ENCODE measurements around the gene PET117. TPM values are rescaled to one million over a fixed set of nuclear protein-coding genes. Genes with fewer than 3 reads are reported as not detected.

PET117 gene
- polyA plus RNA-seq, 1 donor from 2014 or later: 39.0 TPM

GRCh38 chr20:18091623-18092022 lies 46.0 kb upstream of the PET117 start:
- Histone ChIP-seq H4K20me1 (ENCODE audit: insufficient read depth) (no peaks in the 10 kb centered on the region), H3K9me2 (ENCODE audit: insufficient read depth, low read length) (no peaks in the 10 kb centered on the region), H2AFZ (ENCODE audit: low read depth, low read length) (no peak overlapping the region), H3K27me3 (ENCODE audit: insufficient read depth, low read depth, low read length) (no peaks in the 10 kb centered on the region), H3K79me2 (replicated peaks; ENCODE audit: insufficient read depth, low read length) (no peaks in the 10 kb centered on the region), H3K4me3 (ENCODE audit: low read length) (no peak overlapping the region), H3K9me3 (ENCODE audit: low read length) (no peaks in the 10 kb centered on the region), H3K27ac (ENCODE audit: low read length) (no peak overlapping the region), H3K9ac (ENCODE audit: low read length) (no peak overlapping the region), H3F3A (ENCODE audit: insufficient read depth, low read length, poor library complexity, severe bottlenecking) (no peaks in the 10 kb centered on the region), H3K4me2 (ENCODE audit: low read length) (no peak overlapping the region), H3K36me3 (ENCODE audit: insufficient read depth, low read length) (no peaks in the 10 kb centered on the region)
- TF ChIP-seq SMC3 (conservative IDR thresholded peaks at IDR 0.05; ENCODE audit: poor library complexity): no peak

- no peaks in the 10 kb centered on the region for H3K79me2 ChIP-seq (replicated peaks; ENCODE audit: insufficient read depth, low read length)
- no peak overlapping the region for H3K9ac ChIP-seq (ENCODE audit: low read length)
- H3K4me3 ChIP-seq (ENCODE audit: low read length): no peak overlapping the region
- no peak for TF ChIP-seq REST (IDR thresholded peaks at IDR 0.05; ENCODE audit: borderline replicate concordance)
- TF ChIP-seq SMC3 (conservative IDR thresholded peaks at IDR 0.05; ENCODE audit: poor library complexity): no peak
- TF ChIP-seq CTCF (IDR thresholded peaks at IDR 0.05; ENCODE audit: poor library complexity, severe bottlenecking): no peak
- no peak for TF ChIP-seq EP300 (conservative IDR thresholded peaks at IDR 0.05; ENCODE audit: poor library complexity, severe bottlenecking)
- no peak for TF ChIP-seq RAD21 (conservative IDR thresholded peaks at IDR 0.05)
- no peak for TF ChIP-seq TAF1 (IDR thresholded peaks at IDR 0.05; ENCODE audit: low read depth)
- no peak for TF ChIP-seq EZH2 (IDR thresholded peaks at IDR 0.05; ENCODE audit: borderline replicate concordance, insufficient read depth, low read length, poor library complexity, severe bottlenecking)
- no peak for TF ChIP-seq POLR2AphosphoS5 (IDR thresholded peaks at IDR 0.05)
- no peak for TF ChIP-seq MXI1 (conservative IDR thresholded peaks at IDR 0.05; ENCODE audit: poor library complexity, severe bottlenecking)
- H3K9me2 ChIP-seq (ENCODE audit: insufficient read depth, low read length): no peaks in the 10 kb centered on the region
- no peaks in the 10 kb centered on the region for H4K20me1 ChIP-seq (ENCODE audit: insufficient read depth)
- no peak overlapping the region for H2AFZ ChIP-seq (ENCODE audit: low read depth, low read length)
- H3K27me3 ChIP-seq (ENCODE audit: insufficient read depth, low read depth, low read length): no peaks in the 10 kb centered on the region
- no peak overlapping the region for H3K4me2 ChIP-seq (ENCODE audit: low read length)
- no peaks in the 10 kb centered on the region for H3F3A ChIP-seq (ENCODE audit: insufficient read depth, low read length, poor library complexity, severe bottlenecking)
- H3K36me3 ChIP-seq (ENCODE audit: insufficient read depth, low read length): no peaks in the 10 kb centered on the region
- no peaks in the 10 kb centered on the region for H3K9me3 ChIP-seq (ENCODE audit: low read length)
- no peak overlapping the region for H3K27ac ChIP-seq (ENCODE audit: low read length)
Measured at GRCh38 chr20:18092890-18093289, 44.8 kb upstream of the PET117 start.

- Histone ChIP-seq H3K9me3 (ENCODE audit: low read length) (no peaks in the 10 kb centered on the region), H3F3A (ENCODE audit: insufficient read depth, low read length, poor library complexity, severe bottlenecking) (no peaks in the 10 kb centered on the region), H3K4me2 (ENCODE audit: low read length) (no peak overlapping the region), H3K27me3 (ENCODE audit: insufficient read depth, low read depth, low read length) (no peaks in the 10 kb centered on the region), H3K79me2 (replicated peaks; ENCODE audit: insufficient read depth, low read length) (no peaks in the 10 kb centered on the region), H3K9me2 (ENCODE audit: insufficient read depth, low read length) (no peaks in the 10 kb centered on the region), H2AFZ (ENCODE audit: low read depth, low read length) (no peak overlapping the region), H3K9ac (ENCODE audit: low read length) (no peak overlapping the region), H3K4me3 (ENCODE audit: low read length) (no peak overlapping the region), H4K20me1 (ENCODE audit: insufficient read depth) (no peaks in the 10 kb centered on the region), H3K27ac (ENCODE audit: low read length) (no peak overlapping the region), H3K36me3 (ENCODE audit: insufficient read depth, low read length) (no peaks in the 10 kb centered on the region)
- TF ChIP-seq MXI1 (conservative IDR thresholded peaks at IDR 0.05; ENCODE audit: poor library complexity, severe bottlenecking): no peak
- no peak for TF ChIP-seq EP300 (conservative IDR thresholded peaks at IDR 0.05; ENCODE audit: poor library complexity, severe bottlenecking)
- no peak for TF ChIP-seq TAF1 (IDR thresholded peaks at IDR 0.05; ENCODE audit: low read depth)
- no peak for TF ChIP-seq REST (IDR thresholded peaks at IDR 0.05; ENCODE audit: borderline replicate concordance)
- TF ChIP-seq POLR2AphosphoS5 (IDR thresholded peaks at IDR 0.05): no peak
- TF ChIP-seq RAD21 (conservative IDR thresholded peaks at IDR 0.05): no peak
- TF ChIP-seq EZH2 (IDR thresholded peaks at IDR 0.05; ENCODE audit: borderline replicate concordance, insufficient read depth, low read length, poor library complexity, severe bottlenecking): no peak
- TF ChIP-seq SMC3 (conservative IDR thresholded peaks at IDR 0.05; ENCODE audit: poor library complexity): no peak
- no peak for TF ChIP-seq CTCF (IDR thresholded peaks at IDR 0.05; ENCODE audit: poor library complexity, severe bottlenecking)
Measured at GRCh38 chr20:18093388-18093787, 44.3 kb upstream of the PET117 start.
